DND-41 (cell line): ENCODE results near the gene GDNF.

ENCODE experiments used
- EZH2 ChIP-seq: IDR thresholded peaks from 3 replicates; pipeline ENCODE4 v1.6.1; 2012; ENCODE audit warnings: borderline replicate concordance, low read depth, mild to moderate bottlenecking, moderate library complexity, low read length, inconsistent platforms; ENCODE audit not compliant: severe bottlenecking
- TF ChIP-seq, protein P1 (sequence below): IDR thresholded peaks from 2 replicates; pipeline ENCODE4 v1.5.1; 2012; ENCODE audit warnings: borderline replicate concordance, low read length, moderate library complexity, mild to moderate bottlenecking; ENCODE audit not compliant: poor library complexity, severe bottlenecking; ENCODE audit errors: extremely low read depth

DNA sequence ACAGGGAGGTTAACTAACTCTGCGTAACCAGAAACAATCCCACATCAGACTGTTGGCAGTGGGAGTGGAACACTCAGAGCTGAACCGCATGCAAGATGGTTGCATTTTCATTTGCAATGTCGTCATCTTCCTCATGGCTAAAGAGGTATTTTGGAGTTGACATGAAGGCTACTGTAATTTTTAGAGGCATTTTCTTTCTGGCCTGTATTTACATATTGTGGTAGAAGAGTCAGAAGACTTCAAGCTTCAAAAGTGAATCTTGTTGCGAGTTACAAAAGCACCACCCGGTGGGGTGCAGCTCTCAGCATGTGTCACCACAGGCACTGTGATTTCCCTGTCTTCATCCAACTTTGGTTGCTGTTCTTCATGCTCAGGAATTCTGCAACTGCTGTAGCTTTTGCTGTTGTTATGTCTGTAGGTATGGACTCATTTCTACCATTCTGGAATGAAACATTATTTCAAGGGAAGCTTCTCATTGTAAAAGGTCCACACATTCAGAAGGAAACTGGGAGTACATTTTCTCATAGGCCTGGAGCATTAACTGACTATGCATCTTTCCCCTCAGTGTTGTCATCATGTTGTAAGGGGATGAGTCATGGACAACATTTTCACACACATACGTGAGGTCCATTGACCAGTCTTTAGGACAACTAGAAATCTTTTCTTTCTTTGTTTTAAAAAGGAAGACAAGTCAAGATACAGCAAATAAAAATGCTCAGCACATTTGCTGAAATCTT lies 35.4 kb upstream of the GDNF start:
- no peak for TF ChIP-seq EZH2
- TF ChIP-seq, protein P1, sequence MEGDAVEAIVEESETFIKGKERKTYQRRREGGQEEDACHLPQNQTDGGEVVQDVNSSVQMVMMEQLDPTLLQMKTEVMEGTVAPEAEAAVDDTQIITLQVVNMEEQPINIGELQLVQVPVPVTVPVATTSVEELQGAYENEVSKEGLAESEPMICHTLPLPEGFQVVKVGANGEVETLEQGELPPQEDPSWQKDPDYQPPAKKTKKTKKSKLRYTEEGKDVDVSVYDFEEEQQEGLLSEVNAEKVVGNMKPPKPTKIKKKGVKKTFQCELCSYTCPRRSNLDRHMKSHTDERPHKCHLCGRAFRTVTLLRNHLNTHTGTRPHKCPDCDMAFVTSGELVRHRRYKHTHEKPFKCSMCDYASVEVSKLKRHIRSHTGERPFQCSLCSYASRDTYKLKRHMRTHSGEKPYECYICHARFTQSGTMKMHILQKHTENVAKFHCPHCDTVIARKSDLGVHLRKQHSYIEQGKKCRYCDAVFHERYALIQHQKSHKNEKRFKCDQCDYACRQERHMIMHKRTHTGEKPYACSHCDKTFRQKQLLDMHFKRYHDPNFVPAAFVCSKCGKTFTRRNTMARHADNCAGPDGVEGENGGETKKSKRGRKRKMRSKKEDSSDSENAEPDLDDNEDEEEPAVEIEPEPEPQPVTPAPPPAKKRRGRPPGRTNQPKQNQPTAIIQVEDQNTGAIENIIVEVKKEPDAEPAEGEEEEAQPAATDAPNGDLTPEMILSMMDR: no peak
